ENCODE measurements around the gene LIN52. TPM values are rescaled to one million over a fixed set of nuclear protein-coding genes. Genes with fewer than 3 reads are reported as not detected.

The LIN52 gene
- total RNA-seq, 2 donors from 2014 or later: 16.4 to 19.0 TPM

DNA sequence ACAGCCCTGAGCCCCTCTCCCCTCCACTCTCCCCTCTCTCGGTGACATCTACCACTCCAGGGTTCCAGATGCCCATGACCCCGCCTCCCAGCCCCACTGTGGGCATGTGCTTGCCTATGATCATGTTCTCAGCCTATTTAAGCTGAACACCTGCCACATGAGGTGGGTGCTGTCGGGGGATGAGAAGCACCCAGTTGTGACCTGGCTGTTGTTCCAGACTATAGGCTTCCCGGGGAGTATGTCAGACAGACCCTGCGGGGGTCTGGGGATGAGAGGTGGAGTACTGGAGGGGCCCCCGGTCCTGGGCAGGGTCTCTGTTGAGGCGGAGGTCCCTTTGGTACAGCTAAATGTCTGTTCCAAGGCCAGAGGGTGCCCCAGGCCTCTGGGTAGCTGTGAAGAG is 160.5 kb downstream of the LIN52 start:
- Mint-ChIP-seq H3K27ac (no peak overlapping the region), H3K27me3 (ENCODE audit: insufficient read depth) (peaks cover 62% of the 10 kb centered on the region), H3K36me3 (ENCODE audit: low read depth) (no peaks in the 10 kb centered on the region), H3K4me1 (peaks cover 27% of the 10 kb centered on the region), H3K9me3 (no peaks in the 10 kb centered on the region), H3K4me3 (no peak overlapping the region)
- Histone ChIP-seq H3K4me1 (ENCODE audit: control insufficient read depth, insufficient read depth, low read length) (peaks cover 4% of the 10 kb centered on the region), H3K27me3 (ENCODE audit: control insufficient read depth, insufficient read depth, low read length, poor library complexity, severe bottlenecking) (peaks cover 65% of the 10 kb centered on the region), H3K27ac (ENCODE audit: low read depth, low read length) (no peak overlapping the region), H3K36me3 (ENCODE audit: control insufficient read depth, insufficient read depth, low read length) (no peaks in the 10 kb centered on the region), H3K4me3 (ENCODE audit: low read length) (no peak overlapping the region), H3K9me3 (ENCODE audit: control insufficient read depth, low read length) (no peaks in the 10 kb centered on the region), H3K9ac (ENCODE audit: extremely low read depth, low read length, poor library complexity, severe bottlenecking) (no peak overlapping the region)
- no peak for DNase-seq
- WGBS, 2 experiments (ENCODE audit: insufficient coverage in 1 of 2, insufficient read length in 1 of 2): 81 to 86% methylated on average over 4 to 7 of the region's 7 CpGs
- no peak for TF ChIP-seq CTCF (conservative IDR thresholded peaks at IDR 0.05)

DNA sequence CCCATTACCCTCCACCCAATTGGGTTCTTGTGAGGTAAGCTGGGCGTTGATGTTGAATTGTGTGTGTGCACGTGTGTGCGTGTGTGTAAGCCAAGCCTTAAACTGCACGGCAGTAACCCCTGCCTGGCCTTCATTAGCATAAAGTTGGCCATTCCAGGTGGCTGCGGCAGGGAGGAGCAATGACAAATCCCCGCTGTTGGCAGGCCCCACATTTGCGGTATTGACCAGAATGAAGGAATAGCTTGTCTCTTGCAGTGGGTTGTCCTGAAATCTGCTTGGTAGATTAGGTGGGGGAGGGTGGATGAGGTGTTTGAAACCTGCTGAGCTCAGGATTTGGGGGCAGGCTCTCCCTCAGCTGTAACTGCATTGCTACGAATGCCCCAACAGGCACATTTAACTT is 161.8 kb downstream of the LIN52 start:
- H3K4me3 Mint-ChIP-seq: no peak overlapping the region
- no peaks in the 10 kb centered on the region for H3K36me3 ChIP-seq (ENCODE audit: control insufficient read depth, insufficient read depth, low read length)
- H3K4me3 ChIP-seq (ENCODE audit: low read length): no peak overlapping the region
- no peaks in the 10 kb centered on the region for H3K36me3 Mint-ChIP-seq (ENCODE audit: low read depth)
- no peaks in the 10 kb centered on the region for H3K9me3 ChIP-seq (ENCODE audit: control insufficient read depth, low read length)
- no peak overlapping the region for H3K9ac ChIP-seq (ENCODE audit: extremely low read depth, low read length, poor library complexity, severe bottlenecking)
- no peaks in the 10 kb centered on the region for H3K9me3 Mint-ChIP-seq
- WGBS, 2 experiments (ENCODE audit: insufficient coverage in 1 of 2, insufficient read length in 1 of 2): 68 to 81% methylated on average over 4 to 8 of the region's 8 CpGs
- peaks cover 26% of the 10 kb centered on the region for H3K4me1 Mint-ChIP-seq
- peaks cover 51% of the 10 kb centered on the region for H3K27me3 Mint-ChIP-seq (ENCODE audit: insufficient read depth)
- H3K27ac Mint-ChIP-seq: no peak overlapping the region
- DNase-seq: no peak
- no peak overlapping the region for H3K27ac ChIP-seq (ENCODE audit: low read depth, low read length)
- peaks cover 53% of the 10 kb centered on the region for H3K27me3 ChIP-seq (ENCODE audit: control insufficient read depth, insufficient read depth, low read length, poor library complexity, severe bottlenecking)
- H3K4me1 ChIP-seq (ENCODE audit: control insufficient read depth, insufficient read depth, low read length): no peaks in the 10 kb centered on the region
- TF ChIP-seq CTCF (conservative IDR thresholded peaks at IDR 0.05): no peak

- peaks cover 20% of the 10 kb centered on the region for H3K4me1 Mint-ChIP-seq
- peaks cover 47% of the 10 kb centered on the region for H3K27me3 Mint-ChIP-seq (ENCODE audit: insufficient read depth)
- no peak for TF ChIP-seq CTCF (conservative IDR thresholded peaks at IDR 0.05)
- no peak overlapping the region for H3K9ac ChIP-seq (ENCODE audit: extremely low read depth, low read length, poor library complexity, severe bottlenecking)
- no peak overlapping the region for H3K27ac ChIP-seq (ENCODE audit: low read depth, low read length)
- no peaks in the 10 kb centered on the region for H3K4me1 ChIP-seq (ENCODE audit: control insufficient read depth, insufficient read depth, low read length)
- H3K36me3 Mint-ChIP-seq (ENCODE audit: low read depth): no peaks in the 10 kb centered on the region
- no peak overlapping the region for H3K4me3 Mint-ChIP-seq
- H3K27ac Mint-ChIP-seq: no peak overlapping the region
- no peaks in the 10 kb centered on the region for H3K36me3 ChIP-seq (ENCODE audit: control insufficient read depth, insufficient read depth, low read length)
- H3K9me3 Mint-ChIP-seq: no peaks in the 10 kb centered on the region
- H3K27me3 ChIP-seq (ENCODE audit: control insufficient read depth, insufficient read depth, low read length, poor library complexity, severe bottlenecking): peaks cover 38% of the 10 kb centered on the region
- 76 to 84% methylated on average over 3 to 6 of the region's 6 CpGs for WGBS, 2 experiments (ENCODE audit: insufficient coverage in 1 of 2, insufficient read length in 1 of 2)
- H3K4me3 ChIP-seq (ENCODE audit: low read length): no peak overlapping the region
- H3K9me3 ChIP-seq (ENCODE audit: control insufficient read depth, low read length): no peaks in the 10 kb centered on the region
- DNase-seq: no peak
Measured at GRCh38 chr14:74248017-74248416, 163.3 kb downstream of the LIN52 start.
